ENCODE results near the gene NAALADL1. TPM values are rescaled to one million over a fixed set of nuclear protein-coding genes. Genes with fewer than 3 reads are reported as not detected.
A peak's percentile ranks its signal among the peaks of the same experiment; 100 is the strongest.

Gene NAALADL1
- total and polyA plus RNA-seq, 2 of the 4 experiments (the other 2 are of a cell fraction): 3.8 to 5.8 TPM

- peak overlapping the region; percentile 9 for H2BK120ac ChIP-seq (ENCODE audit: low read depth, low read length)
- H3K56ac ChIP-seq (ENCODE audit: extremely low read depth, insufficient read depth, low read length): peak overlapping the region; percentile 76
- H3K4me1 ChIP-seq (ENCODE audit: control insufficient read depth, insufficient read depth, low read length): peaks cover 4% of the 10 kb centered on the region; the same call in 1 of the 2 replicates
- H3K4me2 ChIP-seq (ENCODE audit: low read depth, low read length): peak overlapping the region; percentile 95
- peaks cover 40 to 54% of the 10 kb centered on the region in 2 experiments for H3K79me1 ChIP-seq (ENCODE audit: low read depth in 1 of 2, low read length in 2 of 2)
- DNase-seq: no peak
- POLR2A ChIA-PET (ENCODE audit: unreplicated experiment): interaction anchor here (1.7 kb wide), 1 partner anchor 12 kb away, joined by 4 read pairs; no protein-coding TSS in a partner anchor
- H2BK5ac ChIP-seq (ENCODE audit: low read depth, low read length, poor library complexity, severe bottlenecking): peak overlapping the region; percentile 25
- peak overlapping the region; percentile 90 for H4K5ac ChIP-seq (ENCODE audit: low read depth, low read length)
- peak overlapping the region; percentile 0; the same call in 1 of the 2 replicates for H3K18ac ChIP-seq (ENCODE audit: low read depth, low read length)
- H3K14ac ChIP-seq (replicated peaks; ENCODE audit: low read depth, low read length): peak overlapping the region; percentile 92
- no peak overlapping the region for H2BK15ac ChIP-seq (ENCODE audit: low read depth, low read length)
- BruUV-seq (replicated peaks): TSS peak; percentile 53
- H4K20me1 ChIP-seq (ENCODE audit: insufficient read depth, low read length): no peaks in the 10 kb centered on the region; the same call in 1 of the 2 replicates
- ATAC-seq (ENCODE audit: low read depth): peak; percentile 7; the same call in 1 of the 2 replicates
- dilution Hi-C loops (cut with HindIII; ENCODE audit: low sequenced_read_pairs, unreplicated experiment): no loop called here
- in situ Hi-C loops (cut with MboI; ENCODE audit: low sequenced_read_pairs): no loop called here
- H3K27me3 ChIP-seq (ENCODE audit: control insufficient read depth, insufficient read depth, low read length): no peaks in the 10 kb centered on the region
- H3K23ac ChIP-seq (ENCODE audit: low read depth, low read length): peak overlapping the region; percentile 79; the same call in 1 of the 2 replicates
- peak overlapping the region; percentile 93 for H2AK5ac ChIP-seq (ENCODE audit: low read depth, low read length)
- H3K4ac ChIP-seq (ENCODE audit: low read depth, low read length): peak overlapping the region; percentile 96
- peak overlapping the region; percentile 93 to 94 for H4K8ac ChIP-seq (ENCODE audit: low read depth in 2 of 2, low read length in 2 of 2)
- H2AK9ac ChIP-seq (replicated peaks; ENCODE audit: low read depth, low read length, poor library complexity): peak overlapping the region; percentile 94
- peak overlapping the region; percentile 100 for H3K27ac ChIP-seq (ENCODE audit: insufficient read depth, low read length)
- no peak overlapping the region for H2BK20ac ChIP-seq (ENCODE audit: low read depth, low read length)
- TF ChIP-seq RFX5 (IDR thresholded peaks at IDR 0.05; ENCODE audit: low read depth, low read length) (no peak), POLR2A (IDR thresholded peaks at IDR 0.05; ENCODE audit: low read depth, low read length) (no peak), CEBPB (IDR thresholded peaks at IDR 0.05; ENCODE audit: low read depth, low read length) (no peak), BHLHE40 (IDR thresholded peaks at IDR 0.05; ENCODE audit: low read depth, low read length) (no peak), MAZ (IDR thresholded peaks at IDR 0.05; ENCODE audit: borderline replicate concordance, low read depth, low read length) (no peak), CHD1 (IDR thresholded peaks at IDR 0.05; ENCODE audit: low read depth, low read length) (no peak), MXI1 (IDR thresholded peaks at IDR 0.05; ENCODE audit: borderline replicate concordance, low read depth, low read length) (no peak), SMC3 (IDR thresholded peaks at IDR 0.05; ENCODE audit: low read depth, low read length) (no peak), ELK1 (IDR thresholded peaks at IDR 0.05; ENCODE audit: borderline replicate concordance, low read depth, low read length) (no peak)
- 17% methylated on average over 6 of the region's 23 CpGs; no CpG with 5 or more reads in 1 of the 2 experiments for WGBS, 2 experiments (ENCODE audit: extremely low coverage in 2 of 2, insufficient read length in 1 of 2)
- no peaks in the 10 kb centered on the region for H3K9me3 ChIP-seq (ENCODE audit: control insufficient read depth, insufficient read depth, low read length)
- H4K91ac ChIP-seq (ENCODE audit: insufficient read depth, low read depth, low read length): peak overlapping the region; percentile 88
- H3K9ac ChIP-seq (ENCODE audit: low read depth, low read length): peak overlapping the region; percentile 99
- CTCF ChIA-PET: no interaction called here
- H2AFZ ChIP-seq (replicated peaks; ENCODE audit: low read length, poor library complexity): peak overlapping the region; percentile 83
- no peaks in the 10 kb centered on the region; the same call in 1 of the 2 replicates for H3K9me1 ChIP-seq (ENCODE audit: insufficient read depth, low read length)
- peak overlapping the region; percentile 89 for H3K4me3 ChIP-seq (ENCODE audit: insufficient read depth, low read depth, low read length)
- intact Hi-C loops (cut with micrococcal nuclease): loop anchor here (1.0 to 2.0 kb wide), 2 partner anchors 12 to 44 kb away; partner anchors contain the start of genes SAC3D1 and VPS51
- H3K36me3 ChIP-seq (ENCODE audit: control insufficient read depth, insufficient read depth, low read length): peaks cover 34% of the 10 kb centered on the region
These were observed 26.4 kb upstream of the NAALADL1 start for GRCh38 chr11:65084598-65085375.
